ENCODE results near the gene FAM149A. TPM values are rescaled to one million over a fixed set of nuclear protein-coding genes. Genes with fewer than 3 reads are reported as not detected.

FAM149A gene
- 14.6 TPM for total RNA-seq
- long read RNA-seq, transcript FAM149A-215 (14 exons, 2,070 nt): minor isoform, 9 of 66 reads
- long read RNA-seq, transcript FAM149A-201 (14 exons, 2,708 nt): major isoform, 15 of 66 reads
- long read RNA-seq, partial matches to known transcripts: 12 of 66 reads
- long read RNA-seq, other reads (novel, unspliced or antisense): 30 of 66 reads

- DNase-seq: no peak
- ATAC-seq (ENCODE audit: poor library complexity): peak; percentile 72
- intact Hi-C loops (cut with DNase I): no loop called here
Measured at GRCh38 chr4:186104114-186104889, at the start of gene FAM149A. Gene FAM149A, plus strand, starts transcription at chr4:186104704.

- intact Hi-C loops (cut with DNase I): no loop called here
- DNase-seq: no peak
- peak; percentile 10 for ATAC-seq (ENCODE audit: poor library complexity)
Measured at GRCh38 chr4:186058253-186058979, 46.1 kb upstream of the FAM149A start.

- DNase-seq: no peak
- intact Hi-C loops (cut with DNase I): no loop called here
- peak; percentile 10 for ATAC-seq (ENCODE audit: poor library complexity)
Measured at GRCh38 chr4:186058980-186059316, 45.6 kb upstream of the FAM149A start.

- intact Hi-C loops (cut with DNase I): no loop called here
- no peak for ATAC-seq (ENCODE audit: poor library complexity)
Measured at GRCh38 chr4:186061921-186062320, 42.6 kb upstream of the FAM149A start.

GRCh38 chr4:186067757-186068385 is 36.6 kb upstream of the FAM149A start:
- ATAC-seq (ENCODE audit: poor library complexity): peak; percentile 93
- peak; percentile 57 for DNase-seq
- intact Hi-C loops (cut with DNase I): loop anchor here (5.0 kb wide), 1 partner anchor 69 kb away; no protein-coding TSS in a partner anchor

More at GRCh38 chr4:186061921-186062320, 42.6 kb upstream of the FAM149A start:
- no peak for DNase-seq

- intact Hi-C loops (cut with DNase I): loop anchor here (5.0 kb wide), 1 partner anchor 69 kb away; no protein-coding TSS in a partner anchor
- DNase-seq (no peak), ATAC-seq (ENCODE audit: poor library complexity) (peak; percentile 66)
Measured at GRCh38 chr4:186068581-186069348, 35.7 kb upstream of the FAM149A start, which contains the start of gene TLR3. Gene TLR3, plus strand, starts transcription at chr4:186069156. Its CDS starts 7,464 bp downstream, at chr4:186076620.

GRCh38 chr4:186069729-186070128 is 34.8 kb upstream of the FAM149A start:
- intact Hi-C loops (cut with DNase I): loop anchor here (5.0 kb wide), 1 partner anchor 68 kb away; no protein-coding TSS in a partner anchor
- no peak for DNase-seq
- no peak for ATAC-seq (ENCODE audit: poor library complexity)

- no peak for ATAC-seq (ENCODE audit: poor library complexity)
- no peak for DNase-seq
- intact Hi-C loops (cut with DNase I): no loop called here
Measured at GRCh38 chr4:186072516-186072915, 32.0 kb upstream of the FAM149A start.

GRCh38 chr4:186074189-186074588 is 30.3 kb upstream of the FAM149A start:
- no peak for DNase-seq
- ATAC-seq (ENCODE audit: poor library complexity): peak; percentile 34
- intact Hi-C loops (cut with DNase I): no loop called here

GRCh38 chr4:186078981-186079638 is 25.4 kb upstream of the FAM149A start:
- DNase-seq: no peak
- intact Hi-C loops (cut with DNase I): no loop called here
- no peak for ATAC-seq (ENCODE audit: poor library complexity)

- intact Hi-C loops (cut with DNase I): no loop called here
Measured at GRCh38 chr4:186079694-186080093, 24.8 kb upstream of the FAM149A start.

GRCh38 chr4:186081202-186081807 is 23.2 kb upstream of the FAM149A start:
- DNase-seq (no peak), ATAC-seq (ENCODE audit: poor library complexity) (no peak)
- intact Hi-C loops (cut with DNase I): no loop called here

More at GRCh38 chr4:186079694-186080093, 24.8 kb upstream of the FAM149A start:
- ATAC-seq (ENCODE audit: poor library complexity) (no peak), DNase-seq (no peak)

- DNase-seq (no peak), ATAC-seq (ENCODE audit: poor library complexity) (no peak)
- intact Hi-C loops (cut with DNase I): no loop called here
Measured at GRCh38 chr4:186082221-186082620, 22.3 kb upstream of the FAM149A start.

GRCh38 chr4:186088523-186088922 is 16.0 kb upstream of the FAM149A start:
- ATAC-seq (ENCODE audit: poor library complexity) (no peak), DNase-seq (no peak)
- intact Hi-C loops (cut with DNase I): no loop called here

GRCh38 chr4:186092296-186092695 is 12.2 kb upstream of the FAM149A start:
- intact Hi-C loops (cut with DNase I): no loop called here
- DNase-seq (no peak), ATAC-seq (ENCODE audit: poor library complexity) (no peak)

- intact Hi-C loops (cut with DNase I): no loop called here
- ATAC-seq (ENCODE audit: poor library complexity): no peak
Measured at GRCh38 chr4:186095406-186095805, 9.1 kb upstream of the FAM149A start.

GRCh38 chr4:186096681-186097165 is 7.8 kb upstream of the FAM149A start:
- ATAC-seq (ENCODE audit: poor library complexity) (no peak), DNase-seq (no peak)
- intact Hi-C loops (cut with DNase I): no loop called here

More at GRCh38 chr4:186095406-186095805, 9.1 kb upstream of the FAM149A start:
- no peak for DNase-seq

Data from Right ventricle myocardium superior (tissue), 1 donor.